SK-N-SH (cell line): Measurements from ENCODE around the gene CCDC192. TPM values are rescaled to one million over a fixed set of nuclear protein-coding genes. Genes with fewer than 3 reads are reported as not detected.

Source experiments
- CTCF ChIA-PET: fragments of 300-600, 350-600 bp; formaldehyde crosslinking; extraction: SDS; loops from one replicate; lab custom pipeline; 2021; lab: Yijun Ruan, JAX
- POLR2A ChIA-PET: fragments of 350-600 bp; sonication (Branson Sonifier 250); formaldehyde crosslinking; extraction: SDS; loops from one replicate; lab custom pipeline; 2020; ENCODE audit warnings: antibody characterized with exemption, inconsistent platforms; lab: Yijun Ruan, JAX
- DNase-seq: peaks from one replicate; pipeline ENCODE4 v3.0.0; 2012
- H2AFZ ChIP-seq: fragments of 200-600 bp; sonication (generic); 2 replicates; pipeline ENCODE4 v1.8.1; 2016; ENCODE audit warnings: antibody characterized with exemption, mild to moderate bottlenecking, low read depth
- H3F3A ChIP-seq: fragments of 200-600 bp; sonication (generic); replicated peaks from 2 replicates; pipeline ENCODE3; 2016; ENCODE audit warnings: antibody characterized with exemption, mild to moderate bottlenecking; ENCODE audit not compliant: insufficient read depth
- H3K27ac ChIP-seq, 2 experiments: fragments of 200-500 bp in 1 of 2; fragments of 200-600 bp in 1 of 2; sonication (Bioruptor generic) in 1 of 2; sonication (generic), shearing (Covaris generic) in 1 of 2; 2 replicates each; pipeline versions ENCODE4 v1.5.1 to v1.6.1; 2014 to 2016; ENCODE audit warnings: low read depth in 2 of 2, inconsistent platforms in 1 of 2, low read length in 1 of 2, mild to moderate bottlenecking in 1 of 2, mixed read lengths in 1 of 2
- H3K27me3 ChIP-seq: fragments of 200-600 bp; sonication (generic), shearing (Covaris generic); 2 replicates; pipeline ENCODE4 v1.6.1; 2016; ENCODE audit warnings: mixed run types; ENCODE audit not compliant: insufficient read depth
- H3K36me3 ChIP-seq, 2 experiments: fragments of 200-500 bp in 1 of 2; fragments of 200-600 bp in 1 of 2; sonication (Bioruptor generic) in 1 of 2; sonication (generic) in 1 of 2; replicated peaks in 1 of 2; 2 replicates each; pipeline versions ENCODE3 to v1.5.1; 2014 to 2016; ENCODE audit warnings: low read length in 1 of 2, mild to moderate bottlenecking in 1 of 2; ENCODE audit not compliant: insufficient read depth in 2 of 2, control insufficient read depth in 1 of 2
- H3K4me1 ChIP-seq, 2 experiments: fragments of 200-500 bp in 1 of 2; fragments of 200-600 bp in 1 of 2; sonication (Bioruptor generic) in 1 of 2; sonication (generic), shearing (Covaris generic) in 1 of 2; 2 replicates each; pipeline versions ENCODE4 v1.5.1 to v1.6.1; 2014 to 2016; ENCODE audit warnings: low read depth in 1 of 2, low read length in 1 of 2, mixed run types in 1 of 2; ENCODE audit not compliant: insufficient read depth in 2 of 2, control insufficient read depth in 1 of 2
- H3K4me2 ChIP-seq: fragments of 200-600 bp; sonication (generic), shearing (Covaris generic); 2 replicates; pipeline ENCODE4 v1.6.1; 2017; ENCODE audit warnings: mixed run types
- H3K4me3 ChIP-seq, 2 experiments: fragments of 200-500 bp in 1 of 2; fragments of 200-600 bp in 1 of 2; sonication (Bioruptor generic) in 1 of 2; sonication (generic), shearing (Covaris generic) in 1 of 2; 2 replicates each; pipeline versions ENCODE4 v1.5.1 to v1.8.1; 2014 to 2016; ENCODE audit warnings: low read depth in 2 of 2, inconsistent platforms in 1 of 2, low read length in 1 of 2, mild to moderate bottlenecking in 1 of 2, mixed read lengths in 1 of 2, moderate library complexity in 1 of 2
- H3K79me2 ChIP-seq: fragments of 200-600 bp; sonication (generic); 2 replicates; pipeline ENCODE4 v1.8.1; 2017; ENCODE audit warnings: mild to moderate bottlenecking; ENCODE audit not compliant: insufficient read depth
- H3K9ac ChIP-seq: fragments of 200-600 bp; sonication (generic); 2 replicates; pipeline ENCODE4 v1.6.1; 2017; ENCODE audit warnings: mixed run types
- H3K9me2 ChIP-seq: fragments of 200-600 bp; sonication (generic); 2 replicates; pipeline ENCODE4 v1.6.1; 2017; ENCODE audit warnings: mixed run types
- H3K9me3 ChIP-seq: fragments of 200-600 bp; sonication (generic); 2 replicates; pipeline ENCODE4 v1.6.1; 2017; ENCODE audit warnings: mixed run types, mild to moderate bottlenecking, moderate library complexity
- H4K20me1 ChIP-seq: fragments of 200-600 bp; sonication (generic); 2 replicates; pipeline ENCODE4 v1.6.1; 2017; ENCODE audit warnings: mild to moderate bottlenecking, mixed run types; ENCODE audit not compliant: insufficient read depth
- FOXJ3 ChIP-seq: sonication (generic); formaldehyde crosslinking; IDR thresholded peaks from 2 replicates; pipeline ENCODE4 v1.5.1; 2020; ENCODE audit warnings: mild to moderate bottlenecking, missing genetic modification reagents
- GATA2 ChIP-seq: sonication (generic); formaldehyde crosslinking; IDR thresholded peaks from 2 replicates; pipeline ENCODE4 v1.5.0; 2020; ENCODE audit warnings: mild to moderate bottlenecking, missing genetic modification reagents
- JUND ChIP-seq: IDR thresholded peaks from 2 replicates; pipeline ENCODE4 v1.4.0; 2012
- MAX ChIP-seq: IDR thresholded peaks from 2 replicates; pipeline ENCODE4 v1.4.0; 2012; ENCODE audit warnings: low read depth
- MEF2A ChIP-seq: IDR thresholded peaks from 2 replicates; pipeline ENCODE4 v1.4.0; 2012; ENCODE audit warnings: low read depth, borderline replicate concordance
- NFIC ChIP-seq: IDR thresholded peaks from 2 replicates; pipeline ENCODE4 v1.4.0; 2012; ENCODE audit warnings: borderline replicate concordance
- PBX3 ChIP-seq: IDR thresholded peaks from 2 replicates; pipeline ENCODE4; 2012
- POLR2AphosphoS5 ChIP-seq: IDR thresholded peaks from 2 replicates; pipeline ENCODE4 v1.6.1; 2012; ENCODE audit warnings: low read depth, low read length
- SIN3A ChIP-seq: IDR thresholded peaks from 2 replicates; pipeline ENCODE4 v1.6.1; 2012; ENCODE audit warnings: low read depth, mild to moderate bottlenecking, low read length, moderate library complexity, borderline replicate concordance
- TAF1 ChIP-seq: IDR thresholded peaks from 2 replicates; pipeline ENCODE4 v1.6.1; 2012; ENCODE audit warnings: low read depth, mild to moderate bottlenecking, low read length, moderate library complexity, borderline replicate concordance
- TEAD4 ChIP-seq: IDR thresholded peaks from 2 replicates; pipeline ENCODE4 v1.4.0; 2012; ENCODE audit warnings: mild to moderate bottlenecking, borderline replicate concordance; ENCODE audit not compliant: insufficient read depth
- USF2 ChIP-seq: fragments of 150-350 bp; IDR thresholded peaks from 2 replicates; pipeline ENCODE4 v1.6.1; 2017; ENCODE audit warnings: antibody characterized with exemption, low read length, low read depth, borderline replicate concordance
- ZBTB33 ChIP-seq: IDR thresholded peaks from 2 replicates; pipeline ENCODE4 v1.4.0; 2012; ENCODE audit warnings: low read depth, borderline replicate concordance
- WGBS: methylation state at CpG from one replicate; pipeline ENCODE4 v1.1.6; 2017; ENCODE audit warnings: low lambda C conversion rate; 5-methylcytosine and 5-hydroxymethylcytosine counted together
- polyA plus RNA-seq, 3 experiments: library from polyadenylated mRNA; depleted of rRNA; stranded (reverse); fragments of >200 nt; gene quantifications; 2 replicates each; pipeline ENCODE4 v1.2.3, GENCODE V29; 2012
- TF ChIP-seq, protein P1 (sequence below): IDR thresholded peaks from 2 replicates; pipeline ENCODE4 v1.6.1; 2012; ENCODE audit warnings: mild to moderate bottlenecking, low read depth, low read length, moderate library complexity

The CCDC192 gene
- polyA plus RNA-seq, 1 of the 3 experiments (the other 2 are of a cell fraction) = not detected

DNA sequence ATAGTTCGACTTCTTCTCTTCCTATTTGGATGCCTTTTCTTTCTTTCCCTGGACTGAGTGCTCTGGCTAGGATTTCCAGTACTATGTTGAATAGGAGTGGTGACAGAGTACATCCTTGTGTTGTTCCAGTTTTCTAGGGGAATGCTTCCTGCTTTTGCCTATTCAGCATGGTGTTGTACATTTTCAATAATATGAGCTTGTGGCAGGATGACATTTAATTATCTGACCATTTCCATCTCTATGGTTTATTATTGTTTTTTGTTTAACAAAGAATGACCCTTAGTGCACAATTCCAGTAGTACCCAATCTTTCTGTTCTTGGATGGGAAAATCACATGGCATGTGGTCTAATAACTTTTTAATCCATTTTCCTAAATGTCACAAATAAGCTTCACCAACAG lies 244.8 kb downstream of the CCDC192 start:
- no peaks in the 10 kb centered on the region for H3F3A ChIP-seq
- H2AFZ ChIP-seq = no peak overlapping the region
- DNase-seq = no peak
- H3K36me3 ChIP-seq = peaks cover 0 to 4% of the 10 kb centered on the region in 2 experiments
- CTCF ChIA-PET = interaction anchor here (1.3 to 1.4 kb wide), 2 partner anchors 35 to 37 kb away, joined by 3 read pairs; no protein-coding TSS in a partner anchor
- H3K27ac ChIP-seq = no peak overlapping the region
- no peaks in the 10 kb centered on the region for H3K79me2 ChIP-seq
- no peak overlapping the region for H3K4me2 ChIP-seq
- H3K27me3 ChIP-seq = no peaks in the 10 kb centered on the region
- H4K20me1 ChIP-seq = no peaks in the 10 kb centered on the region
- TF ChIP-seq GATA2 (CRISPR knock-in tag) = no peak
- TF ChIP-seq ZBTB33 = no peak
- no peak overlapping the region for H3K4me3 ChIP-seq
- POLR2A ChIA-PET = no interaction called here
- no peaks in the 10 kb centered on the region for H3K9me2 ChIP-seq
- WGBS = 87% methylated on average over 1 of the region's 1 CpG
- no peaks in the 10 kb centered on the region for H3K4me1 ChIP-seq
- no peaks in the 10 kb centered on the region for H3K9me3 ChIP-seq
- H3K9ac ChIP-seq = no peak overlapping the region

DNA sequence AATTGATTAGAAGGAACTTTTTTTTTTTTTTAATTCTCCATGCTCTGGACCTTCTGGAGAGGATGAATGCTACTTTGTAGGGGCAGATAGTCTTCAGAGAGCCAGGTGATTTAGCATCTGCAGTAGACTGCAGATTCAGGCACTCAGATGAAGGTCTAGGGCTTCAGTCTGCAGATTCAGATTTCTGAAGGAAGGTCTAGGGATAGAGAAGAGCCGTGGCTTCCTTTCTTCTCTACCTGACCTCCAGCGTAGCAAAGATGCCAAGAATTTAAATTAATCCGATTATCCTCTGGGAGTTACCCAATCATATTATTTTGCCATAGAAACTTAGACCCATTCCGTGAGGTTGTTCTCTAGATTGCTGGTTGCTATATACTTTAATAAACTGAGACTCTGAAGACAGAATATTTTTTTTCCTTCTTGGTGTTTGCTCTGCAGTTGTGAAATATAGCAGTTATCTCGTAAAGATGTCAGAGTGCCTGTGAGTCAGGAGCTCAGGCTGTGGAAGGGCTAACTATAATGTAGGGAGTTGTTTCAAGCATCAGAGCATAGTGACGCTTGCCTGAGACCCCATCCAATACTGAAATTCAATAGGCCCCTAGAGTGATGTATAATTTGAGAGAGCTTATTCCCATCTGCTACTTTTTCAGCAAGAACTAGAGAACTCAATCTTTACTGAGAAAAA lies 247.7 kb downstream of the CCDC192 start:
- Histone ChIP-seq H2AFZ (no peak overlapping the region), H3K4me1 (no peaks in the 10 kb centered on the region), H3K4me2 (no peak overlapping the region), H3K9ac (no peak overlapping the region), H3K9me2 (no peaks in the 10 kb centered on the region), H3K79me2 (no peaks in the 10 kb centered on the region), H3K4me3 (no peak overlapping the region), H3K27ac (no peak overlapping the region), H3K36me3 (peaks cover 0 to 4% of the 10 kb centered on the region in 2 experiments), H3K27me3 (no peaks in the 10 kb centered on the region), H3K9me3 (no peaks in the 10 kb centered on the region), H3F3A (no peaks in the 10 kb centered on the region), H4K20me1 (no peaks in the 10 kb centered on the region)
- WGBS = 82% methylated on average over 6 of the region's 6 CpGs
- no peak for DNase-seq
- ChIA-PET POLR2A (no interaction called here), CTCF (interaction anchor here (0.6 kb wide), 1 partner anchor 362 kb away, joined by 3 read pairs; no protein-coding TSS in a partner anchor)
- TF ChIP-seq NFIC (no peak), FOXJ3 (CRISPR knock-in tag) (no peak), USF2 (no peak), PBX3 (no peak), MAX (no peak), POLR2AphosphoS5 (no peak), TEAD4 (no peak), MEF2A (no peak), JUND (no peak), TAF1 (no peak), GATA2 (CRISPR knock-in tag) (no peak), SIN3A (no peak)
- TF ChIP-seq, protein P1, sequence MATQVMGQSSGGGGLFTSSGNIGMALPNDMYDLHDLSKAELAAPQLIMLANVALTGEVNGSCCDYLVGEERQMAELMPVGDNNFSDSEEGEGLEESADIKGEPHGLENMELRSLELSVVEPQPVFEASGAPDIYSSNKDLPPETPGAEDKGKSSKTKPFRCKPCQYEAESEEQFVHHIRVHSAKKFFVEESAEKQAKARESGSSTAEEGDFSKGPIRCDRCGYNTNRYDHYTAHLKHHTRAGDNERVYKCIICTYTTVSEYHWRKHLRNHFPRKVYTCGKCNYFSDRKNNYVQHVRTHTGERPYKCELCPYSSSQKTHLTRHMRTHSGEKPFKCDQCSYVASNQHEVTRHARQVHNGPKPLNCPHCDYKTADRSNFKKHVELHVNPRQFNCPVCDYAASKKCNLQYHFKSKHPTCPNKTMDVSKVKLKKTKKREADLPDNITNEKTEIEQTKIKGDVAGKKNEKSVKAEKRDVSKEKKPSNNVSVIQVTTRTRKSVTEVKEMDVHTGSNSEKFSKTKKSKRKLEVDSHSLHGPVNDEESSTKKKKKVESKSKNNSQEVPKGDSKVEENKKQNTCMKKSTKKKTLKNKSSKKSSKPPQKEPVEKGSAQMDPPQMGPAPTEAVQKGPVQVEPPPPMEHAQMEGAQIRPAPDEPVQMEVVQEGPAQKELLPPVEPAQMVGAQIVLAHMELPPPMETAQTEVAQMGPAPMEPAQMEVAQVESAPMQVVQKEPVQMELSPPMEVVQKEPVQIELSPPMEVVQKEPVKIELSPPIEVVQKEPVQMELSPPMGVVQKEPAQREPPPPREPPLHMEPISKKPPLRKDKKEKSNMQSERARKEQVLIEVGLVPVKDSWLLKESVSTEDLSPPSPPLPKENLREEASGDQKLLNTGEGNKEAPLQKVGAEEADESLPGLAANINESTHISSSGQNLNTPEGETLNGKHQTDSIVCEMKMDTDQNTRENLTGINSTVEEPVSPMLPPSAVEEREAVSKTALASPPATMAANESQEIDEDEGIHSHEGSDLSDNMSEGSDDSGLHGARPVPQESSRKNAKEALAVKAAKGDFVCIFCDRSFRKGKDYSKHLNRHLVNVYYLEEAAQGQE = no peak
